Measurements from ENCODE around the gene COQ8A.

- TF ChIP-seq CTCF (IDR thresholded peaks at IDR 0.05) (no peak), POLR2AphosphoS5 (IDR thresholded peaks at IDR 0.05) (no peak), POLR2A (IDR thresholded peaks at IDR 0.05) (no peak)
Observed at GRCh38 chr1:226979517-226980121, 39.5 kb downstream of the COQ8A start.

All from prostate gland (tissue), 2 donors.